Neural cell (in vitro differentiated cells): ENCODE measurements around the gene KIF16B.

Source experiments
- EP300 ChIP-seq: fragments of 450-650 bp; conservative IDR thresholded peaks from 2 replicates; pipeline ENCODE4 v1.6.1; 2014; ENCODE audit warnings: antibody characterized with exemption, mild to moderate bottlenecking, moderate library complexity; ENCODE audit not compliant: poor library complexity, severe bottlenecking
- EZH2 ChIP-seq: fragments of 200-600, 300-800 bp; shearing (Covaris generic), sonication (generic); IDR thresholded peaks from 2 replicates; pipeline ENCODE4 v1.6.1; 2014; ENCODE audit warnings: antibody characterized with exemption, low read length, borderline replicate concordance, mild to moderate bottlenecking; ENCODE audit not compliant: insufficient read depth, poor library complexity, severe bottlenecking
- POLR2AphosphoS5 ChIP-seq: IDR thresholded peaks from 2 replicates; pipeline ENCODE4 v1.6.1; 2012
- RAD21 ChIP-seq: fragments of 450-650 bp; conservative IDR thresholded peaks from 2 replicates; pipeline ENCODE4 v1.6.1; 2014; ENCODE audit warnings: antibody characterized with exemption, mild to moderate bottlenecking, moderate library complexity
- SMC3 ChIP-seq: fragments of 450-650 bp; conservative IDR thresholded peaks from 2 replicates; pipeline ENCODE4 v1.6.1; 2014; ENCODE audit warnings: antibody characterized with exemption, mild to moderate bottlenecking, moderate library complexity; ENCODE audit not compliant: poor library complexity
- TAF1 ChIP-seq: IDR thresholded peaks from 2 replicates; pipeline ENCODE4 v1.6.1; 2012; ENCODE audit warnings: low read depth
- TF ChIP-seq, protein P1 (sequence below): fragments of 450-650 bp; IDR thresholded peaks from 2 replicates; pipeline ENCODE4 v1.5.1; 2014; ENCODE audit warnings: antibody characterized with exemption, mild to moderate bottlenecking, moderate library complexity; ENCODE audit not compliant: poor library complexity, severe bottlenecking
- TF ChIP-seq, protein P2 (sequence below): IDR thresholded peaks from 2 replicates; pipeline ENCODE4 v1.6.1; 2012; ENCODE audit warnings: borderline replicate concordance

DNA sequence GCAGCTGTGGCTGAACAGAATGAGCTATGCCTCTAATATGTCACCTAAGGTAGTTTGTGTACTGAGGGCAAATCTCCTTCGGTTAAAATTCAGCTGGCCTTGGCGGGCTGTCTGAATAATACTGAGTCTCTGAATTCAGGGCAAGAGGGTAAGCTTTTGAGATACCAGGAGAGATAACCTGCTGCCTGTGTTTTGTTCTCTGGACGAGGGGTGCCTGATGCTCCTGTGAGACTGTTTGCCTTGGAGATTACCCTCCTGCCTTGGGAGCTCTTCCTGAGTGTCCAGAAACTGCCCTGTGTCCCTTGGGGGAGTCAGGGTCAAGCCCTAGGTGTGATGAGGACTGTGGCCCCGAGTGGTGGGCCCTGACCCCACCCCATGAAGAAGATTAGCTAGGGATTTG, 282.9 kb downstream of the KIF16B start:
- TF ChIP-seq, protein P1, sequence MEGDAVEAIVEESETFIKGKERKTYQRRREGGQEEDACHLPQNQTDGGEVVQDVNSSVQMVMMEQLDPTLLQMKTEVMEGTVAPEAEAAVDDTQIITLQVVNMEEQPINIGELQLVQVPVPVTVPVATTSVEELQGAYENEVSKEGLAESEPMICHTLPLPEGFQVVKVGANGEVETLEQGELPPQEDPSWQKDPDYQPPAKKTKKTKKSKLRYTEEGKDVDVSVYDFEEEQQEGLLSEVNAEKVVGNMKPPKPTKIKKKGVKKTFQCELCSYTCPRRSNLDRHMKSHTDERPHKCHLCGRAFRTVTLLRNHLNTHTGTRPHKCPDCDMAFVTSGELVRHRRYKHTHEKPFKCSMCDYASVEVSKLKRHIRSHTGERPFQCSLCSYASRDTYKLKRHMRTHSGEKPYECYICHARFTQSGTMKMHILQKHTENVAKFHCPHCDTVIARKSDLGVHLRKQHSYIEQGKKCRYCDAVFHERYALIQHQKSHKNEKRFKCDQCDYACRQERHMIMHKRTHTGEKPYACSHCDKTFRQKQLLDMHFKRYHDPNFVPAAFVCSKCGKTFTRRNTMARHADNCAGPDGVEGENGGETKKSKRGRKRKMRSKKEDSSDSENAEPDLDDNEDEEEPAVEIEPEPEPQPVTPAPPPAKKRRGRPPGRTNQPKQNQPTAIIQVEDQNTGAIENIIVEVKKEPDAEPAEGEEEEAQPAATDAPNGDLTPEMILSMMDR: no peak
- TF ChIP-seq EP300 (no peak), RAD21 (no peak), EZH2 (no peak), POLR2AphosphoS5 (no peak), TAF1 (no peak), SMC3 (no peak)
- TF ChIP-seq, protein P2, sequence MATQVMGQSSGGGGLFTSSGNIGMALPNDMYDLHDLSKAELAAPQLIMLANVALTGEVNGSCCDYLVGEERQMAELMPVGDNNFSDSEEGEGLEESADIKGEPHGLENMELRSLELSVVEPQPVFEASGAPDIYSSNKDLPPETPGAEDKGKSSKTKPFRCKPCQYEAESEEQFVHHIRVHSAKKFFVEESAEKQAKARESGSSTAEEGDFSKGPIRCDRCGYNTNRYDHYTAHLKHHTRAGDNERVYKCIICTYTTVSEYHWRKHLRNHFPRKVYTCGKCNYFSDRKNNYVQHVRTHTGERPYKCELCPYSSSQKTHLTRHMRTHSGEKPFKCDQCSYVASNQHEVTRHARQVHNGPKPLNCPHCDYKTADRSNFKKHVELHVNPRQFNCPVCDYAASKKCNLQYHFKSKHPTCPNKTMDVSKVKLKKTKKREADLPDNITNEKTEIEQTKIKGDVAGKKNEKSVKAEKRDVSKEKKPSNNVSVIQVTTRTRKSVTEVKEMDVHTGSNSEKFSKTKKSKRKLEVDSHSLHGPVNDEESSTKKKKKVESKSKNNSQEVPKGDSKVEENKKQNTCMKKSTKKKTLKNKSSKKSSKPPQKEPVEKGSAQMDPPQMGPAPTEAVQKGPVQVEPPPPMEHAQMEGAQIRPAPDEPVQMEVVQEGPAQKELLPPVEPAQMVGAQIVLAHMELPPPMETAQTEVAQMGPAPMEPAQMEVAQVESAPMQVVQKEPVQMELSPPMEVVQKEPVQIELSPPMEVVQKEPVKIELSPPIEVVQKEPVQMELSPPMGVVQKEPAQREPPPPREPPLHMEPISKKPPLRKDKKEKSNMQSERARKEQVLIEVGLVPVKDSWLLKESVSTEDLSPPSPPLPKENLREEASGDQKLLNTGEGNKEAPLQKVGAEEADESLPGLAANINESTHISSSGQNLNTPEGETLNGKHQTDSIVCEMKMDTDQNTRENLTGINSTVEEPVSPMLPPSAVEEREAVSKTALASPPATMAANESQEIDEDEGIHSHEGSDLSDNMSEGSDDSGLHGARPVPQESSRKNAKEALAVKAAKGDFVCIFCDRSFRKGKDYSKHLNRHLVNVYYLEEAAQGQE: no peak
